AG09309 (cell line): ENCODE results near the gene KRT14.
"Not testable (repeated sequence)": the region's sequence is repeated elsewhere in the genome, so short reads cannot be mapped to it uniquely, and the experiment has no call there.

Experiments
- DNase-seq: peaks from one replicate; pipeline ENCODE4 v3.0.0-alpha.2; 2010; ENCODE audit warnings: low read depth
- H3K4me3 ChIP-seq: 2 replicates; pipeline ENCODE4 v1.5.1; 2011; ENCODE audit warnings: mild to moderate bottlenecking, low read depth, low read length, moderate library complexity; ENCODE audit not compliant: control insufficient read depth
- CTCF ChIP-seq: IDR thresholded peaks from 2 replicates; pipeline ENCODE4 v1.5.1; 2011; ENCODE audit warnings: mild to moderate bottlenecking, low read depth, low read length, inconsistent platforms; ENCODE audit not compliant: insufficient read depth, control insufficient read depth; ENCODE audit errors: missing control alignments

KRT14 gene

GRCh38 chr17:41614098-41614497 lies 27.4 kb upstream of the KRT14 start:
- no peak for DNase-seq
- TF ChIP-seq CTCF: no peak
- no peak overlapping the region for H3K4me3 ChIP-seq

- no peak overlapping the region for H3K4me3 ChIP-seq
- DNase-seq: no peak
- no peak for TF ChIP-seq CTCF
These were observed 26.8 kb upstream of the KRT14 start for GRCh38 chr17:41613277-41614082.

DNA sequence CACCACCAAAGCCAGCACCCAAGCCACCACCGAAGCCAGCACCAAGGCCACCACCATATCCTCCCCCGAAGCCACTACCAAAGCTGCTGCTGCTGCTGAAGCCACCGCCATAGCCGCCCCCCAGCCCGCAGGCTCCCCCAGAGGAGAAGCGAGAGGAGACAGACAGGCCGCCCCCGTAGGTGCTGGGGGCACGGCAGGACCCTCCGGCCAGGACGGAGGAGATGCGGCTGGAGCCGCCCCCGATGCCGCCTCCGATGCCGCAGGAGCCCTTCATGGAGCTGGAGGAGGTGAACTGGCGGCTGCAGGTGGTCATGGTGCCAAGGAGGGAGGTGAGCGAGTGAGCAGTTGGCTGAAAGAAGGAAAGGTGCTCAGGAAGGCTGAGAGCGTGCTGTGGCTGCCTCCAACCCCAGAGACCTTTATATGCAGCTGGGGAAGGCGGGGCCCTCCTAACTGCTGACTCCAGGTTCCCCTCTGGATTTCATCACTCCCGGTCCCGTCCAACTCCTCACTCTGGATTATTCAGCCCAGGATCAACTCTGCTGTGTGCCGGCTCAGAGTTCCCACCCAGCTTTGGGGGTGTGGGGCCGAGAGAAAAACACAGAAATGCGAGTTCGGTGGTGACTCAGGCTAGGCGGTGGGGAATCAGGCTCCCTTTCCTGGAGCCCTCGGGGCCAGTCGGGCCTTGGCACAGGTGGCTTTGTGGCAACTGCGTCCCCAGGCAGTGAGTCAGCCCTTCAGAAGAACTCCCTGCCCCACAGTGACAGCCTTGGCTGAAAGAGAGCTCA lies 25.9 kb upstream of the KRT14 start, which contains the start of gene KRT16:
TSS of gene KRT16 (minus strand) at position 392 of the 785 bp plus-strand sequence. CDS start at position 313, 79 bp downstream.
- H3K4me3 ChIP-seq, DNase-seq: not testable (repeated sequence)

- no peak for TF ChIP-seq CTCF
- no peak for DNase-seq
- no peak overlapping the region for H3K4me3 ChIP-seq
These were observed 24.4 kb upstream of the KRT14 start for GRCh38 chr17:41610965-41611640.

GRCh38 chr17:41610061-41610517 lies 23.4 kb upstream of the KRT14 start:
- H3K4me3 ChIP-seq, DNase-seq: not testable (repeated sequence)
- TF ChIP-seq CTCF: peak; percentile 47

DNA sequence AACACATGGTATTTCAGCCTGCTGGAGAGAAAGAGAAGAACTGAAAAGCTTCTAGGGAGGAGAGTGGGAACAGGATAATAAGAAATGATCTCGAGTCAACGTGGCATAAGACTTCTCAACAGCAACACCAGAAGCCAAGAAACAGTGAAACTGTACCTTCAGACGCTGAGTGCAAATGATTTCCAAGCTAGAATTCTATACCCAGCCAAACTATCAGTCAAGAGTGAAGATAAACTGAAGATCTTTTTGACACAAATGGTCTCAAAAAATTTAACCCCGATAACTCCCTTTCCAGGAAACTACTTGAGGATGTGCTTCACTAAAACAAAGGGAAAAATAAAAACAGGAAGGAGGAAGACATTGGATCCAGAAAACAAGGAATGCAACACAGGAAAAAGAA lies 20.2 kb upstream of the KRT14 start:
- not testable (repeated sequence) for H3K4me3 ChIP-seq

GRCh38 chr17:41602524-41602923 lies 15.8 kb upstream of the KRT14 start:
- TF ChIP-seq CTCF: peak; percentile 7
- no peak for DNase-seq
- no peak overlapping the region for H3K4me3 ChIP-seq

More for the DNA sequence above, 20.2 kb upstream of the KRT14 start:
- DNase-seq: not testable (repeated sequence)
